Peyer's patch (tissue), 4 donors: ENCODE measurements around the gene DCDC2B.

ENCODE experiments used
- CTCF ChIP-seq, 6 experiments: fragments of 450-650 bp in 4 of 6; fragments of 200-600 bp in 2 of 6; sonication (generic) in 1 of 6; IDR thresholded peaks; one replicate each; pipeline ENCODE4 v1.5.1; 2017 to 2019; ENCODE audit warnings: antibody characterized with exemption in 6 of 6, mild to moderate bottlenecking in 3 of 6, moderate library complexity in 1 of 6
- POLR2A ChIP-seq, 2 donors: fragments of 450-650 bp; IDR thresholded peaks; one replicate each; pipeline ENCODE4 v1.5.1; 2017; ENCODE audit warnings: antibody characterized with exemption in 2 of 2, mild to moderate bottlenecking in 2 of 2, moderate library complexity in 2 of 2

- TF ChIP-seq CTCF (IDR thresholded peaks at IDR 0.05) (no peak), POLR2A (IDR thresholded peaks at IDR 0.05) (no peak)
Observed at GRCh38 chr1:32224285-32224684, 15.4 kb downstream of the DCDC2B start.
